Measurements from ENCODE around the gene MYOZ2. TPM values are rescaled to one million over a fixed set of nuclear protein-coding genes. Genes with fewer than 3 reads are reported as not detected.

Gene MYOZ2
- total and polyA plus RNA-seq, 2 of the 13 experiments (the other 11 are each of a cell fraction or from before 2014, with no cell fraction given) = 0.03 TPM; not detected in 1

DNA sequence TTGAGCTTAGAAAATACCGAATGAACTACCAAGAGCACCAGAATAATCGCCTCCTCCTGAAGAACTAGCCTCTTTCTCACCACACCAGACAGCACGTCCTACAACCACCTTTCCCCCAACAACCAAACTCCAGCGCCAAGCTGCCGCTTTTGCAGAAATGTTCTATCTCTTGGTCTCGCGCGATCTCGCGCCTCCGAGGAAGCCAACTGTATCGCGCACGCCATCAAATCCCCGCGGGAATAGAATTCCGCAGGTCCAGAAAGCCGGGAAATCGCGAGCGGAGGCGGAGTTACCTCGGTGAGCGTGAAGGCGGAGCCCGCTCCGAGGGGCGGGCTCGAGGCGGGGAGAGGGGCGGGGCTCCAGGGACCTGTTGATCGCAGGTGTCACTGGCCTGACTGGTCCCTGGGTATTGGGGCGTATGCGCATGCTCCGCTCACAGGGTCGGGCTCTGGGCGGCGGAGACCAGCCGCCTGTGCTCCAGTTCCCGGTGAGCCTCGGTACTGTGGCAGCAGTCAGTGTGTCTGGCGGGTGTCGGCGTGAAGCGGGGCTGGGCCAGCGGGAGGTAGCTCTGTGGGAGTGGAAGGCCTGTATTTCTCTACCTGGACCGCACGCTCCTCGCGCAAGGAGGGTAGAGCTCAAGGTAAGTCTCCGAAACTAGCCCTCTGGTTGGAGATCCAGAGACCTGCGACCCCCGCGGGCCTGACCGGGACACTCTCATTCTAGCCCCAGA, 76.8 kb downstream of the MYOZ2 start, which contains the start of gene USP53 (continued):
- TF ChIP-seq RERE (CRISPR knock-in tag; IDR thresholded peaks at IDR 0.05; ENCODE audit: low read depth) (no peak), NCOA5 (CRISPR knock-in tag; IDR thresholded peaks at IDR 0.05) (no peak), UBTF (CRISPR knock-in tag; IDR thresholded peaks at IDR 0.05) (peak; percentile 97; the same call in 1 of the 2 replicates), ZNF576 (CRISPR knock-in tag; IDR thresholded peaks at IDR 0.05) (no peak), HNF4A (CRISPR knock-in tag; IDR thresholded peaks at IDR 0.05) (no peak), EED (CRISPR knock-in tag; IDR thresholded peaks at IDR 0.05) (peak; percentile 75), POLR2G (IDR thresholded peaks at IDR 0.05; ENCODE audit: low read depth, low read length) (peak; percentile 94), ZNF496 (CRISPR knock-in tag; IDR thresholded peaks at IDR 0.05; ENCODE audit: insufficient replicate concordance) (no peak), ELF1 (CRISPR knock-in tag; IDR thresholded peaks at IDR 0.05) (peak; percentile 79), ZBTB44 (CRISPR knock-in tag; IDR thresholded peaks at IDR 0.05) (peak; percentile 70; the same call in 1 of the 2 replicates), ZNF557 (CRISPR knock-in tag; IDR thresholded peaks at IDR 0.05) (peak; percentile 63; the same call in 1 of the 2 replicates), LCORL (IDR thresholded peaks at IDR 0.05) (no peak), LCORL (CRISPR knock-in tag; IDR thresholded peaks at IDR 0.05) (no peak), TCF7L2 (IDR thresholded peaks at IDR 0.05; ENCODE audit: low read depth, low read length) (no peak), ZBTB8A (CRISPR knock-in tag; IDR thresholded peaks at IDR 0.05; ENCODE audit: borderline replicate concordance, low read depth) (no peak), NFE2L2 (IDR thresholded peaks at IDR 0.05; ENCODE audit: low read length) (no peak), NFATC3 (CRISPR knock-in tag; IDR thresholded peaks at IDR 0.05) (no peak), PHB2 (IDR thresholded peaks at IDR 0.05; ENCODE audit: partially characterized antibody) (no peak), CENPBD1 (CRISPR knock-in tag; IDR thresholded peaks at IDR 0.05; ENCODE audit: borderline replicate concordance, low read depth) (no peak)
- TF ChIP-seq, protein P1, sequence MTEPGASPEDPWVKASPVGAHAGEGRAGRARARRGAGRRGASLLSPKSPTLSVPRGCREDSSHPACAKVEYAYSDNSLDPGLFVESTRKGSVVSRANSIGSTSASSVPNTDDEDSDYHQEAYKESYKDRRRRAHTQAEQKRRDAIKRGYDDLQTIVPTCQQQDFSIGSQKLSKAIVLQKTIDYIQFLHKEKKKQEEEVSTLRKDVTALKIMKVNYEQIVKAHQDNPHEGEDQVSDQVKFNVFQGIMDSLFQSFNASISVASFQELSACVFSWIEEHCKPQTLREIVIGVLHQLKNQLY (CRISPR knock-in tag; IDR thresholded peaks at IDR 0.05) = no peak

Measured in HepG2 (cell line).